Measurements from ENCODE around the gene FLACC1. TPM values are rescaled to one million over a fixed set of nuclear protein-coding genes. Genes with fewer than 3 reads are reported as not detected.

FLACC1 gene
- total RNA-seq, 1 donor, result 1.3 TPM

GRCh38 chr2:201343559-201343958 lies 13.6 kb downstream of the FLACC1 start:
- no peak for DNase-seq (ENCODE audit: low read depth)
- TF ChIP-seq CTCF (IDR thresholded peaks at IDR 0.05; ENCODE audit: insufficient read depth, low read depth, low read length), result no peak
- no peak overlapping the region for H3K4me3 ChIP-seq (ENCODE audit: low read depth, low read length)

GRCh38 chr2:201342923-201343322 lies 14.2 kb downstream of the FLACC1 start:
- TF ChIP-seq CTCF (IDR thresholded peaks at IDR 0.05; ENCODE audit: insufficient read depth, low read depth, low read length), result no peak
- no peak for DNase-seq (ENCODE audit: low read depth)
- no peak overlapping the region for H3K4me3 ChIP-seq (ENCODE audit: low read depth, low read length)

GRCh38 chr2:201329409-201329808 lies 27.7 kb downstream of the FLACC1 start:
- H3K4me3 ChIP-seq (ENCODE audit: low read depth, low read length), result no peak overlapping the region
- no peak for TF ChIP-seq CTCF (IDR thresholded peaks at IDR 0.05; ENCODE audit: insufficient read depth, low read depth, low read length)
- no peak for DNase-seq (ENCODE audit: low read depth)

- H3K4me3 ChIP-seq (ENCODE audit: low read depth, low read length), result no peak overlapping the region
- TF ChIP-seq CTCF (IDR thresholded peaks at IDR 0.05; ENCODE audit: insufficient read depth, low read depth, low read length), result no peak
- DNase-seq (ENCODE audit: low read depth), result no peak
Measured at GRCh38 chr2:201327678-201328077, 29.5 kb downstream of the FLACC1 start.

GRCh38 chr2:201322772-201323171 lies 34.4 kb downstream of the FLACC1 start:
- TF ChIP-seq CTCF (IDR thresholded peaks at IDR 0.05; ENCODE audit: insufficient read depth, low read depth, low read length), result no peak
- no peak for DNase-seq (ENCODE audit: low read depth)
- H3K4me3 ChIP-seq (ENCODE audit: low read depth, low read length), result no peak overlapping the region

- no peak overlapping the region for H3K4me3 ChIP-seq (ENCODE audit: low read depth, low read length)
- no peak for DNase-seq (ENCODE audit: low read depth)
- no peak for TF ChIP-seq CTCF (IDR thresholded peaks at IDR 0.05; ENCODE audit: insufficient read depth, low read depth, low read length)
Measured at GRCh38 chr2:201320701-201321100, 36.4 kb downstream of the FLACC1 start.

GRCh38 chr2:201320257-201320656 lies 36.9 kb downstream of the FLACC1 start:
- TF ChIP-seq CTCF (IDR thresholded peaks at IDR 0.05; ENCODE audit: insufficient read depth, low read depth, low read length), result no peak
- no peak for DNase-seq (ENCODE audit: low read depth)
- H3K4me3 ChIP-seq (ENCODE audit: low read depth, low read length), result no peak overlapping the region
